Measurements from ENCODE around the gene LPIN1.
A peak's percentile ranks its signal among the peaks of the same experiment; 100 is the strongest.
"Not testable (repeated sequence)": the region's sequence is repeated elsewhere in the genome, so short reads cannot be mapped to it uniquely, and the experiment has no call there.

The LPIN1 gene

DNA sequence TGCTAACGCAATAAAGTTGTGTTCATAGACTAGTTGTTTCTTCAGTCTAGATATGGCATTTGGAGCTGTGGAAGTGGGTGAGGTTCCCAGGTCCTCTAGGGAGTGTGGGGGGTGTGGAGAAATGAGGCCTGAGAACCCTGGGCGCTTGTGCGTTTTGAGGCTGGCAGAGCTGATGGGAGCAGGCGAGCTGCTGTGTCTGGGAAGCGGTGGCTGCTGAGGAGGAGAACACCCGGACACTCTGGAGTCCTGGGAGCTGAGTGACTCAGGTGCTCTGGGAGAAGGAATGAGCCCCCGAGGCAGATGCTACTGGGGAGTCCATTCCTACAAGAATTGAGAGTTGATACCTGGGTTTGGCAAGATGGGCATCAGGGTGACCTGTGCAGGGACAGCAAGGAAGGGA is 67.5 kb downstream of the LPIN1 start:
- DNase-seq, result no peak

DNA sequence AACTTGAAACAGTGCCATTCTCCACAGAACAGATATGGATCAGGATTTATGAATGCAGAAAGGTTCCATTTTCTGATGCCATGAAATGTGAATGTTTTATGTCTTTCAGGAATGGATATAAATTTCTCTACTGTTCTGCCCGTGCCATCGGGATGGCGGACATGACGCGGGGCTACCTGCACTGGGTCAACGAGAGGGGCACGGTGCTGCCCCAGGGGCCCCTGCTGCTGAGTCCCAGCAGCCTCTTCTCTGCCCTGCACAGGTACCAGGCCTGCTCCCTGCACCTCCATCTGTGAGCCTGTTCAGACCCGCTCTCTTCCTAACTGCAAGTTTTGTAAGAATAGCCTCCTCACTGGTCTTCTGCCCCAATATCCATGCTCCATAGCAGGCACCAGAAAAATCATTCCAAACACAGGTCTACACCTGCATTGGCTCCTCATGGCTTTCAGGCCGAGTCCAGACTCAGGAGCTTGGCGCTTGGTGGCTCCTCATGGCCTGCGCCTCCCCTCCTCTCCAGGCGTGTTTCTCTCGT is 68.6 kb downstream of the LPIN1 start:
- DNase-seq, result no peak

- DNase-seq, result not testable (repeated sequence)
Measured at GRCh38 chr2:11816935-11817334, 70.5 kb downstream of the LPIN1 start.

DNA sequence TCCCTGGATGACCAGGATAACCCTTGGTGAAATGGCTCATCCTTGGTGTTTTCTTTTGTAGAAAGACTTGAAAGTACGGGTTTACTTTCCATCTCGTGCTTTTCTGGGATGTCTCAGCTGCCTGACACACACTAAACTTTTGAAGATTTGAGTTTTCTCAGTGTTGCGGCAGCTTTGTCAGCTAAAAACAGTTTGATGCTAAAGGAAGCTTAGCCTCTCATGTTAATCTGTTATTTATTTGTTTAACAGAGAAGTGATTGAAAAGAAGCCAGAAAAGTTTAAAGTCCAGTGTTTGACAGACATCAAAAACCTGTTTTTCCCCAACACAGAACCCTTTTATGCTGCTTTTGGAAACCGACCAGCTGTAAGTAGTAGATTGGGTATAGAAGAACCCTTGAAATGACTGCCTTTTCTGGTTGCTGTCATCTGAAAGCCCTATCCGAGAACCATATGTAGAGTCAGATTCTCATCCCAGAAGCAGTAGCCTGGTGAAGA is 72.8 kb downstream of the LPIN1 start:
- no peak for DNase-seq

DNA sequence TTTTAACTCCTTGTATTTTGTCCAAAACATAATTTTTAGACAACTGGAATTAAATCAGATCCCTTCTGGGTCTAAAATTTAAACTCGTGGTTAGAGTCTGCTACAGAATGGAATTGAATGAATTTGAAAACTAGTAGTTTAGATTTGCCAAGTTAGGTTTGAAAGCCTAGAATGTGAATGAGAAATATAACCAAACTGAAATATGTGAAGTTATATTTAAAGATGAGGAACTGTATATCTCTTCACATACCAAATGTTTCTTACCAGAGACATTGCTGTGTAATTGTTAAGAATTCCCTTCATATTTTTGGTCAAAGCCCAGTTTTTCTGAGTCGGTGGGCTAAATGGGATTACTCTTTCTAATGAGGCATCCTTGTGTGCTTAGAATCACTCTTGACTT is 74.2 kb downstream of the LPIN1 start:
- DNase-seq, result no peak

GRCh38 chr2:11821705-11822104 is 75.3 kb downstream of the LPIN1 start:
- DNase-seq, result no peak

DNA sequence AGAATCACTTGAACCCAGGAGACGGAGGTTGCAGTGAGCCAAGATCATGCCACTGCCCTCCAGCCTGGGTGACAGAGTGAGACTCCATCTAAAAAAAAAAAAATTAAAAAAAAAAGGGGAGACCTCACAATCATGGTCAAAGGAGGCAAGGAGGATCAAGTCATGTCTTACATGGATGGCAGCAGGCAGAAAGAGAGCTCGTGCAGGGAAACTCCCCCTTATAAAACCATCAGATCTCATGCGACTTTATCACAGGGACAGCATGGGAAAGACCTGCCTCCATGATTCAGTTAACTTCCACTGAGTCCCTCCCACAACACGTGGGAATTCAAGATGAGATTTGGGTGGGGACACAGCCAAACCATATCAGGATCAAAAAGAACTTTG is 75.9 kb downstream of the LPIN1 start:
- not testable (repeated sequence) for DNase-seq

DNA sequence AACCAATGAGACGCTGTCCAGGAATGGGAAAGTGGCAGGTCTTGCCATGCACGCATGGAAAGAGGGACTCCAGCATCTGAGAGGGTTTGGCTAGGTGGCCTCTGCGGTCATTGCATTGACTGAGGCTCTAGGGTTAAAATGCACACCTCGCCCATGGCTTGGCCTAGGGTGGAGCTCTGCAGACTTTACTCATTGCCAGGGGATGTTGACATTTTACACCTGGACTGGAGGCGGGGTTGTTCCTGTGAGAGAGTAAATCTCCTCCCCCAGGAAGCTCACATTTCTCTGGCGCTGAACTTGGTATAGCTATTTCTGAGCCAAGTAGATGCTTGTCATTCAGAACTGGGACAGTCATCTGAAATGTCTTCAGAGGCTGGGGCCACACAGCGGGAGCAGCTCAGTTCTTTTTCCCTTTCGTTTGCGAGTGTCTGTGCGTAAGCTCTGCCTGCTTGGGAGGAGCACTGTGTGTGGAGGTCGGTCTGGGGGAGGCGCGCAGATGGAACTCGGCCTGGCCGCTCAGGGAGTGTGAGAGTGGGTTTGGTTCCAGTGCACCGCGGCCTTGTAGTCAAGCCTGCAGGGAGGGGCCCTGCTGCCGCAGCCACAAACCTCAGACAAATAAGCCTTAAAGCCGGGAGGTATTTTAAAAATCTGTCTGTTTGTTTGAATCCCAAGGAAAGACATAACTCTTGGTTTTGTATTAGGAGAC is 76.5 kb downstream of the LPIN1 start:
- no peak for DNase-seq

- no peak for DNase-seq
Measured at GRCh38 chr2:11824901-11825828, 78.7 kb downstream of the LPIN1 start.

DNA sequence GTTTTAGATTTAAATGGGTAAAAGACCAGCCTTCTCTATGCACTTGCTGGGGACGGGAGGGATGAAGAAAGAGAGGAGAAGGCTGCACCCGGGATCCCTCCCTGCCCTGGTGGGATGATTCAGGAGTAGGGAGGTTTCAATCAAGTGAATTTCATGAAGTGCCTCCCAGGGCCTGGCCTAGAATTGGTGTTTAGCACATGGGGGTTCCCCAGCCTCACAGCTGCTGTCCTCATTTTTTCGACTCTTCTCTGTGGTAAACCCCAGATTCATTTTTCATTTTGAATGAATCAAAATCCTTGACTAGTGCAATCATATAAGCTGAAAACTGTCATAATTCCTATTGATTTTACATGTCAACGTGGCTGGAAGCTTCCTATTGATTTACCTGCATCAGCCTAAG is 81.1 kb downstream of the LPIN1 start:
- no peak for DNase-seq

GRCh38 chr2:11828933-11829323 is 82.5 kb downstream of the LPIN1 start:
- DNase-seq, result no peak

DNA sequence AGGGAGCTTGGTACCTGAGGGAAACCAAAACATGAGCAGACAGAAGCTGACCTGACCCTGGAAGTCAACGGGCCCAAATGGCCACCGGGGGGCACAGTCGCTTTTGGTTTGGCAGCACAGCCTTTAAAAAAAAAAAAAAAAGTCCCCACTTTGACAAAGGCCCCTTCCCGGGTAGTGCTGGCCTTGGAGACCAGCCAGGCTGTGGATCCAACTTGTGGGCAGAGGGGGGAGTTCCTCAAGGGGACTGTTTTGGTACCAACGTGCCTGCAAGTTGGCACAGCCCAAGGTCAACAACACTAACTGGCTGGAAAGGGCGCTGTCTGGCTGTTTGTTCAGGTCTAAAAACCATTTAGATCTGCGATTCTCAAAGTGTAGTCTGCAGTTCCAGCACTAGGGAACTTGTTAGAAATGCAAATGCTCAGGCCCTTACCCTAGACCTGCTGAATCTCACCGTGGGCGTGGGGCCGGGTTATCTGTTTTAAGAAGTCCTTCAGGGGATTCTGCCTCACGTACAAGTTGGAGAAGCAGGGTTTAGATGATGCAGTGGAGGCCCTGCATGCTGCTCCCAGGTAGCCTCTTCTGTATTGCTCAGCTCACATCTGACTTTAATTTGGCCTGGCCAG is 83.0 kb downstream of the LPIN1 start:
- DNase-seq, result peak; percentile 48

- peak; percentile 26 for DNase-seq
Measured at GRCh38 chr2:11829947-11830707, 83.7 kb downstream of the LPIN1 start.

- DNase-seq, result no peak
Measured at GRCh38 chr2:11830708-11831301, 84.4 kb downstream of the LPIN1 start.

DNA sequence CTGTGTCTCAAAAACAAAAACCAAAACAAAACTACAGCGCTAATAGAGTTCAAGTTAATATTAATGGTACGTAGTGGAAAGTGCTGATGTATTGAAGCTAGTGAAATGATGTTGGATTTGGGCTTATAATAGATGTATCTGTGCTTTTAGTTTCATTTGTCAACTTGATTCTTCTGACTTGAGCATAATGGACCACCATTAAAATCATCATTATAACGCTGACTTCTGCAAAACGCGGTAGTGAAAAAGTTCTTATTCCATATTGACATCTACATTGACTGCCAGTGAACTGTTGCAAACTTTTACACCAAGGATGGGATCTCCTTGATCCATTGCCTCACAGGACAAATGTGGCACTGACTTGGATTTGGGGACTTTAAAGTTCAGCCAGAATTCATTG is 85.0 kb downstream of the LPIN1 start:
- no peak for DNase-seq

GRCh38 chr2:11832531-11832930 is 86.1 kb downstream of the LPIN1 start:
- DNase-seq, result no peak

- no peak for DNase-seq
Measured at GRCh38 chr2:11833601-11834000, 87.2 kb downstream of the LPIN1 start.

DNA sequence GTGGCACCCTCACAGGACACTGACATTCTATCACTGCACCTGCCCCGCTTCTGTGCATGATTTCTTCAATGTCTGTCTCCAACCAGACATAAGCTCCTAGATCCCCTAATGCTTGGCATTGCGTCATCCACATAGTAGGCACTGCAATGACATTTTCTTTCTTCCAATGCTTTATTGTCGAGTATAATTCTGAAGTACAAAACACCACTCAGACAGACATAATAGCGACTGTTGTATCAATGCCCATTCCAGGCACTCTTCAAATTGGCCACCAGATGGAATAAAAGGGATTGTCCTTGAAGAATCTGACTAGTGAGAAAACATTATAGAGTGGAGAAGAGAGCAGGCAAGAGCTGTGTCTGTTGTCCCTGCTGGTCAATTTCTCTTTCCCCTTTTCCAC is 89.0 kb downstream of the LPIN1 start:
- DNase-seq, result no peak

DNA sequence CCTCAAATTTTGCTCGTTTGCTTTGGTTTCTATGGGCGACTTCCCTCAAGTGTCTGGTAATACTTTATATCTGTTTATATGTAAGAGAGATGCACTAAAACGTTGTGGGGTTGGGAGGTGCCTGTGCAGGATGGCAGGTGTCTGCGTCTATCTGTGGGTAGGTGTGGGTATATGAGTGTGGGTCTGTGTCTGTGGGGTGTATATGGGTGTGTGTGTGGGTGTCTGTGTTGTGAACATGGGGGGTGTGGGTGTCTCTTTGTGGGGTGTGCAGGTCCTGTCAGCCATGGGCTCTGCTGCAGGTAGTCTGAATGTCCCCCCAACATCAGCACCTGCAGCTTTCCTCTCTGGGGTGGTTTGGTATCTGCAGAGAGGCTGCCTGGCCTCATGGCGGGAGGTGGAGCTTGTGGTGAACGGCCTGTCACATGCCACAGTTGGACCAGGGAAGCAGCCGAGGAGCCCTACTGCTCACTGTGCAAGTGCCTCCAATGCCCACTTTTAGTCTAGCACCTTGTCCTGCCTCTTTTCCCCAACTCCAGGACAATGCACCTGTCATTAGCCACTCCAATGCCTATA is 90.3 kb downstream of the LPIN1 start:
- no peak for DNase-seq

GRCh38 chr2:11837875-11838734 is 91.7 kb downstream of the LPIN1 start:
- DNase-seq, result no peak

GRCh38 chr2:11839916-11840315 is 93.5 kb downstream of the LPIN1 start:
- no peak for DNase-seq
